Adipose tissue (tissue), 3 donors: ENCODE results near the gene ASB8. TPM values are rescaled to one million over a fixed set of nuclear protein-coding genes. Genes with fewer than 3 reads are reported as not detected.
"Not testable (repeated sequence)": the region's sequence is repeated elsewhere in the genome, so short reads cannot be mapped to it uniquely, and the experiment has no call there.

Experiments used
- H3K27ac ChIP-seq: one replicate; pipeline ENCODE4 v1.5.1; 2013; ENCODE audit warnings: low read depth, low read length
- WGBS, 3 donors: extraction: QIAGEN DNeasy Blood & Tissue Kit; methylation state at CpG; one replicate each; pipeline ENCODE4 v1.1.7; 2013; 5-methylcytosine and 5-hydroxymethylcytosine counted together
- polyA plus RNA-seq, 3 donors: library from polyadenylated mRNA; stranded (reverse); fragments of 200-250 nt; gene quantifications; one replicate each; pipeline ENCODE4 v1.2.3, GENCODE V29; 2013
- donor health status: healthy with polysubstance abuse.
- donor health status: Bipolar disorder and iron deficiency.
- donor health status: healthy.

The ASB8 gene
- polyA plus RNA-seq, 3 donors, result 15.5 to 18.2 (median 18.0) TPM

- 24 to 27% (median 26%) methylated on average over 8 of the region's 8 CpGs for WGBS, 3 donors
- no peak overlapping the region for H3K27ac ChIP-seq
Observed at GRCh38 chr12:48156652-48157017, 680 bp downstream of the ASB8 start.

GRCh38 chr12:48155786-48156185, 1.5 kb downstream of the ASB8 start:
- WGBS, 3 donors, result 95 to 99% (median 97%) methylated on average over 5 of the region's 5 CpGs
- not testable (repeated sequence) for H3K27ac ChIP-seq

- H3K27ac ChIP-seq, result no peak overlapping the region
- WGBS, 3 donors, result 58 to 87% (median 83%) methylated on average over 2 of the region's 2 CpGs
Observed at GRCh38 chr12:48151103-48151771, 6.1 kb downstream of the ASB8 start.

- WGBS, 3 donors, result 51 to 65% (median 62%) methylated on average over 1 of the region's 1 CpG
Observed at GRCh38 chr12:48145981-48146380, 11.3 kb downstream of the ASB8 start.

GRCh38 chr12:48143898-48144297, 13.4 kb downstream of the ASB8 start:
- 93 to 95% (median 93%) methylated on average over 2 of the region's 2 CpGs for WGBS, 3 donors
- no peak overlapping the region for H3K27ac ChIP-seq

More at GRCh38 chr12:48145981-48146380, 11.3 kb downstream of the ASB8 start:
- no peak overlapping the region for H3K27ac ChIP-seq

GRCh38 chr12:48142818-48143674, 14.3 kb downstream of the ASB8 start:
- 85 to 88% (median 87%) methylated on average over 7 of the region's 7 CpGs for WGBS, 3 donors

GRCh38 chr12:48135027-48135426, 22.3 kb downstream of the ASB8 start:
- no peak overlapping the region for H3K27ac ChIP-seq
- WGBS, 3 donors, result 91 to 95% (median 93%) methylated on average over 5 of the region's 5 CpGs

More at GRCh38 chr12:48142818-48143674, 14.3 kb downstream of the ASB8 start:
- H3K27ac ChIP-seq, result no peak overlapping the region

GRCh38 chr12:48132826-48133225, 24.5 kb downstream of the ASB8 start:
- no peak overlapping the region for H3K27ac ChIP-seq
- 91 to 95% (median 94%) methylated on average over 14 of the region's 14 CpGs for WGBS, 3 donors

- WGBS, 3 donors, result 86 to 98% (median 93%) methylated on average over 2 of the region's 2 CpGs
- H3K27ac ChIP-seq, result no peak overlapping the region
Observed at GRCh38 chr12:48131517-48131916, 25.8 kb downstream of the ASB8 start.

GRCh38 chr12:48129376-48129775, 27.9 kb downstream of the ASB8 start:
- 50 to 70% (median 62%) methylated on average over 1 of the region's 1 CpG for WGBS, 3 donors
- H3K27ac ChIP-seq, result no peak overlapping the region

GRCh38 chr12:48128800-48129199, 28.5 kb downstream of the ASB8 start:
- H3K27ac ChIP-seq, result no peak overlapping the region
- WGBS, 3 donors, result 89 to 100% (median 94%) methylated on average over 1 of the region's 1 CpG

GRCh38 chr12:48126953-48127630, 30.2 kb downstream of the ASB8 start:
- 89 to 98% (median 97%) methylated on average over 2 of the region's 2 CpGs for WGBS, 3 donors
- no peak overlapping the region for H3K27ac ChIP-seq

GRCh38 chr12:48125985-48126384, 31.3 kb downstream of the ASB8 start:
- 82 to 88% (median 84%) methylated on average over 4 of the region's 4 CpGs for WGBS, 3 donors
- H3K27ac ChIP-seq, result no peak overlapping the region

GRCh38 chr12:48125542-48125941, 31.8 kb downstream of the ASB8 start:
- not testable (repeated sequence) for H3K27ac ChIP-seq
- WGBS, 3 donors, result 97 to 98% (median 98%) methylated on average over 2 to 5 of the region's 5 CpGs

GRCh38 chr12:48123169-48123568, 34.1 kb downstream of the ASB8 start:
- no peak overlapping the region for H3K27ac ChIP-seq
- WGBS, 3 donors, result 51 to 89% (median 86%) methylated on average over 4 of the region's 4 CpGs

- no peak overlapping the region for H3K27ac ChIP-seq
- WGBS, 3 donors, result 80 to 92% (median 90%) methylated on average over 2 of the region's 2 CpGs
Observed at GRCh38 chr12:48122065-48122834, 35.1 kb downstream of the ASB8 start.

- 92 to 98% (median 97%) methylated on average over 1 of the region's 1 CpG for WGBS, 3 donors
- H3K27ac ChIP-seq, result no peak overlapping the region
Observed at GRCh38 chr12:48121522-48121921, 35.8 kb downstream of the ASB8 start.

GRCh38 chr12:48119834-48120195, 37.5 kb downstream of the ASB8 start:
- WGBS, 3 donors, result 12 to 17% (median 14%) methylated on average over 5 of the region's 5 CpGs
- no peak overlapping the region for H3K27ac ChIP-seq
